GM19438 (cell line): ENCODE data around the gene NHEJ1.

ENCODE experiments used
- ATAC-seq: cut with Tn5 transposase; IDR thresholded peaks from one replicate; pipeline ENCODE4 v1.9.1; 2021; ENCODE audit warnings: low read depth; ENCODE audit not compliant: unreplicated experiment

NHEJ1 gene

GRCh38 chr2:219125225-219125885 lies 35.3 kb downstream of the NHEJ1 start:
- ATAC-seq: no peak

GRCh38 chr2:219124381-219125110 lies 36.1 kb downstream of the NHEJ1 start:
- ATAC-seq: no peak

GRCh38 chr2:219123356-219124135 lies 37.1 kb downstream of the NHEJ1 start:
- ATAC-seq: no peak

GRCh38 chr2:219122202-219122980 lies 38.2 kb downstream of the NHEJ1 start:
- no peak for ATAC-seq

GRCh38 chr2:219120082-219120481 lies 40.5 kb downstream of the NHEJ1 start:
- ATAC-seq: no peak

- no peak for ATAC-seq
These were observed 41.1 kb downstream of the NHEJ1 start for GRCh38 chr2:219119422-219120043.

GRCh38 chr2:219118504-219118903 lies 42.1 kb downstream of the NHEJ1 start:
- no peak for ATAC-seq

GRCh38 chr2:219116776-219117646 lies 43.6 kb downstream of the NHEJ1 start:
- ATAC-seq: no peak

- no peak for ATAC-seq
These were observed 47.8 kb downstream of the NHEJ1 start for GRCh38 chr2:219112651-219113338.

- no peak for ATAC-seq
These were observed 48.6 kb downstream of the NHEJ1 start for GRCh38 chr2:219112062-219112406.

GRCh38 chr2:219111375-219112061 lies 49.1 kb downstream of the NHEJ1 start:
- no peak for ATAC-seq

- no peak for ATAC-seq
These were observed 51.1 kb downstream of the NHEJ1 start for GRCh38 chr2:219109471-219109870.

GRCh38 chr2:219107758-219108157 lies 52.9 kb downstream of the NHEJ1 start:
- ATAC-seq: no peak

GRCh38 chr2:219106251-219106650 lies 54.4 kb downstream of the NHEJ1 start:
- no peak for ATAC-seq

GRCh38 chr2:219104107-219105035 lies 56.2 kb downstream of the NHEJ1 start:
- no peak for ATAC-seq

- no peak for ATAC-seq
These were observed 61.3 kb downstream of the NHEJ1 start for GRCh38 chr2:219099329-219099728.

GRCh38 chr2:219095406-219095935 lies 65.1 kb downstream of the NHEJ1 start:
- ATAC-seq: no peak
